HEK293T (cell line): ENCODE data around the gene IL22RA1.

Experiments used
- ELF4 ChIP-seq: fragments of 450-650 bp; IDR thresholded peaks from 2 replicates; pipeline ENCODE4 v1.6.1; 2017; ENCODE audit warnings: antibody characterized with exemption
- FOXM1 ChIP-seq: fragments of 450-650 bp; IDR thresholded peaks from 2 replicates; pipeline ENCODE4 v1.6.1; 2017; ENCODE audit warnings: mild to moderate bottlenecking, borderline replicate concordance
- LEF1 ChIP-seq: fragments of 450-650 bp; IDR thresholded peaks from 2 replicates; pipeline ENCODE4 v1.6.1; 2017; ENCODE audit warnings: mild to moderate bottlenecking, borderline replicate concordance
- SP1 ChIP-seq: fragments of 450-650 bp; IDR thresholded peaks from 2 replicates; pipeline ENCODE4 v1.6.1; 2017
- TARDBP ChIP-seq: fragments of 450-650 bp; IDR thresholded peaks from 2 replicates; pipeline ENCODE4 v1.6.1; 2016

DNA sequence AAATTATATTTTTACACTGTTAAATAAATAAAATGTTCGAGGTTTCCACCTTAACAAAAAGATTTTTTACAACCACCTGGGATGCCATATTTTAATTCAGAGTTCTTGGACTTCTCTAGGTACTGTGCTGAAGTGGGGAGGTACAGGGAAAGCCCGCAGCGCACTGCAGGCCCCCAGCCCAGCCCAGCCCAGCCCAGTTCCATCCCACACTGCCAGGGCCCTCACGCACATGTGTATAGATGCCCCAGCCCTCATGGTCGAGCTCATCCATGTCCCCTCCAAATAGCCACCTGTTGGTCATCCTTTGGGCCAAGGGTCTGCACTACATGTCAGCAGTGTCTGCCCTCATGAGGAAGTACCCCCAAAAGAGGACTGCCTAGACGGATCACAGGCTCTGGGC is 19.3 kb downstream of the IL22RA1 start:
- no peak for TF ChIP-seq ELF4
- no peak for TF ChIP-seq FOXM1
- no peak for TF ChIP-seq LEF1
- no peak for TF ChIP-seq SP1
- TF ChIP-seq TARDBP: no peak
